ENCODE data around the gene CA10. TPM values are rescaled to one million over a fixed set of nuclear protein-coding genes. Genes with fewer than 3 reads are reported as not detected.

The CA10 gene
- total RNA-seq, 6 experiments from 2014 or later: not detected

GRCh38 chr17:51743477-51743876 is 415.0 kb downstream of the CA10 start:
- Histone ChIP-seq H3K27me3 (no peaks in the 10 kb centered on the region), H3K4me1 (no peaks in the 10 kb centered on the region), H3K9me3 (no peaks in the 10 kb centered on the region), H3K36me3 (no peaks in the 10 kb centered on the region), H3K27ac (no peak overlapping the region), H3K4me3 (no peak overlapping the region)
- no peak for DNase-seq
- TF ChIP-seq, protein P1, sequence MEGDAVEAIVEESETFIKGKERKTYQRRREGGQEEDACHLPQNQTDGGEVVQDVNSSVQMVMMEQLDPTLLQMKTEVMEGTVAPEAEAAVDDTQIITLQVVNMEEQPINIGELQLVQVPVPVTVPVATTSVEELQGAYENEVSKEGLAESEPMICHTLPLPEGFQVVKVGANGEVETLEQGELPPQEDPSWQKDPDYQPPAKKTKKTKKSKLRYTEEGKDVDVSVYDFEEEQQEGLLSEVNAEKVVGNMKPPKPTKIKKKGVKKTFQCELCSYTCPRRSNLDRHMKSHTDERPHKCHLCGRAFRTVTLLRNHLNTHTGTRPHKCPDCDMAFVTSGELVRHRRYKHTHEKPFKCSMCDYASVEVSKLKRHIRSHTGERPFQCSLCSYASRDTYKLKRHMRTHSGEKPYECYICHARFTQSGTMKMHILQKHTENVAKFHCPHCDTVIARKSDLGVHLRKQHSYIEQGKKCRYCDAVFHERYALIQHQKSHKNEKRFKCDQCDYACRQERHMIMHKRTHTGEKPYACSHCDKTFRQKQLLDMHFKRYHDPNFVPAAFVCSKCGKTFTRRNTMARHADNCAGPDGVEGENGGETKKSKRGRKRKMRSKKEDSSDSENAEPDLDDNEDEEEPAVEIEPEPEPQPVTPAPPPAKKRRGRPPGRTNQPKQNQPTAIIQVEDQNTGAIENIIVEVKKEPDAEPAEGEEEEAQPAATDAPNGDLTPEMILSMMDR (IDR thresholded peaks at IDR 0.05): no peak
- TF ChIP-seq POLR2A (IDR thresholded peaks at IDR 0.05): no peak
- intact Hi-C loops (cut with DNase I): no loop called here
- WGBS (ENCODE audit: insufficient coverage, low coverage, low lambda C conversion rate, missing lambda C conversion rate): 78% methylated on average over 4 of the region's 4 CpGs
- ATAC-seq: no peak

DNA sequence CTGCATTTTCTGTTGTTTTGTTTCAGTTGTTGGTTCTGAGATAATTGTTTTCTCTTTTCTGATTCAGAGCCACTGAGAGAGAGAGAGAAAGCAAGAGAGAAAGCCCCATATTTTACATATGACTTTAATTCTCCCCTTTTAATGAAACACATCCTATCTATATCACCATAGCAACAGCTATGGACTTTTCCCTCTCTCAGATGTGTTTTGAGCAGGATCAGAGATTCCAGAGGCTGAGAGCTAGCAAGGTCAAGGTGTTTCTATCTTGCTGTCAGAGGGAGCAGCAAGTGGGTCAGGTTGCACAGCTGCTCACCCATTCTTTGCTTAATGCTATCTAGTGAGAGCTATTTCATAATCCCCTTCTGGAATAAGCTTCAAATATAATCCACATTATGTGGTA is 415.9 kb downstream of the CA10 start:
- Histone ChIP-seq H3K4me1 (no peaks in the 10 kb centered on the region), H3K4me3 (no peak overlapping the region), H3K36me3 (no peaks in the 10 kb centered on the region), H3K9me3 (no peaks in the 10 kb centered on the region), H3K27me3 (no peaks in the 10 kb centered on the region), H3K27ac (no peak overlapping the region)
- TF ChIP-seq POLR2A (IDR thresholded peaks at IDR 0.05): no peak
- TF ChIP-seq, protein P1 (IDR thresholded peaks at IDR 0.05): no peak
- DNase-seq (no peak), ATAC-seq (no peak)
- intact Hi-C loops (cut with DNase I): no loop called here

GRCh38 chr17:51741458-51741857 is 417.1 kb downstream of the CA10 start:
- TF ChIP-seq, protein P1 (IDR thresholded peaks at IDR 0.05): no peak
- no peak for TF ChIP-seq POLR2A (IDR thresholded peaks at IDR 0.05)
- intact Hi-C loops (cut with DNase I): no loop called here
- ATAC-seq: no peak
- Histone ChIP-seq H3K36me3 (no peaks in the 10 kb centered on the region), H3K4me3 (no peak overlapping the region), H3K27ac (no peak overlapping the region), H3K9me3 (no peaks in the 10 kb centered on the region), H3K27me3 (no peaks in the 10 kb centered on the region), H3K4me1 (no peaks in the 10 kb centered on the region)
- no peak for DNase-seq

DNA sequence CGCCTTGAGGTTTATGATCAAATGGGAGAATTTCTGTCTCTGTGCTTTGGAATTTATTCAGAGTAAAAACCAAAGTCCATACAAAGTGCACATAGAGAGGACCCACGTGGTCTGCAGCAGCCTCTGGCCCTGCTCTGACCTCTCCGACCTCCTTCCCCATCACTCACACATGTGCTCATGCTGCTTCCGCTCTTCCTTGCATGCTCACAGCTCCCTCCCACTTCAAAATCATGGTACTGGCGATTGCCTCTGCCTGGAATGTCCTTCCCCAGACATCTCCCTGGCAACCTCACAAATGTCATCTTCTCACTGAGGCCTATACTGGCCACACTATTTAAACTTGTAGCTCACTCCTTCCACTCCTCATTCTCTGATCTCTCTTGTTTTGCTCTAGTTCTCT is 418.0 kb downstream of the CA10 start:
- Histone ChIP-seq H3K4me1 (no peaks in the 10 kb centered on the region), H3K27me3 (no peaks in the 10 kb centered on the region), H3K4me3 (no peak overlapping the region), H3K36me3 (no peaks in the 10 kb centered on the region), H3K9me3 (no peaks in the 10 kb centered on the region), H3K27ac (no peak overlapping the region)
- WGBS (ENCODE audit: insufficient coverage, low coverage, low lambda C conversion rate, missing lambda C conversion rate): 53% methylated on average over 4 of the region's 5 CpGs
- ATAC-seq (no peak), DNase-seq (no peak)
- intact Hi-C loops (cut with DNase I): no loop called here
- TF ChIP-seq, protein P1 (IDR thresholded peaks at IDR 0.05): no peak
- TF ChIP-seq POLR2A (IDR thresholded peaks at IDR 0.05): no peak

GRCh38 chr17:51739245-51739886 is 419.1 kb downstream of the CA10 start:
- H3K4me1 ChIP-seq: no peaks in the 10 kb centered on the region
- 76% methylated on average over 5 of the region's 6 CpGs for WGBS (ENCODE audit: insufficient coverage, low coverage, low lambda C conversion rate, missing lambda C conversion rate)
- no peaks in the 10 kb centered on the region for H3K27me3 ChIP-seq
- DNase-seq (no peak), ATAC-seq (no peak)
- H3K36me3 ChIP-seq: no peaks in the 10 kb centered on the region
- intact Hi-C loops (cut with DNase I): no loop called here
- H3K9me3 ChIP-seq: no peaks in the 10 kb centered on the region
- no peak overlapping the region for H3K4me3 ChIP-seq
- no peak overlapping the region for H3K27ac ChIP-seq
- TF ChIP-seq POLR2A (IDR thresholded peaks at IDR 0.05): no peak
- TF ChIP-seq, protein P1 (IDR thresholded peaks at IDR 0.05): no peak

All from right lobe of liver (tissue), 6 donors.